ENCODE data around the gene ZBTB34.

Gene ZBTB34

DNA sequence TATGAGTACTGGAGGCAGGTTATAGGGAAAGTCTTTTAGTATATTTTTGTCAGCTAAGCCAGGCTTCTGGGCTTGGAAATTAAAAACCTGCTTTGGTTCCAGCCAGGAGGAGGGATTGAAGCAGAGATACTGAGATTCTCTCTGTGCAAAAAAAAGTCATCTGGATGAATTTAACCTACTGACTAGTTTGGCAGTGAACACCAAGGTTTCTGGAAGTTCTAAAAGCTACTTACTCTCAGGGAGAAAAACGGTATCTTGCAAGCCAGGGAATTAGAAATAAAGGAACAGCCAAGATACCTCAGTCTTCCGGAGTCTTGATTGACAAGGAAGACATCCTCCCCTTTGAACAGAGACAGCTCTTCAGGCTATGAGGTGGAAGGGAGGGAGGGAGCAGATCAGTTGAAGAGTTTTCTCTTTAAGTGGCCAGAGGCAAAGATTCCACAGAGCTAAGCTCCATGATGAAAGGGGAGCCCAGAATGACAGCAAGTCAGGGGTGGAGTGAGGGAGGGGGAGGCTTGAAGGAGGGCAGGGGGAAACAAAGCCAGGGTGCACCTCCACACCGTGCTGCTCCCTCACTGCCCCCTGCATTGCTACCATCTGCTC is 8.3 kb upstream of the ZBTB34 start:
- DNase-seq (ENCODE audit: low spot score), result no peak
- TF ChIP-seq, protein P1, sequence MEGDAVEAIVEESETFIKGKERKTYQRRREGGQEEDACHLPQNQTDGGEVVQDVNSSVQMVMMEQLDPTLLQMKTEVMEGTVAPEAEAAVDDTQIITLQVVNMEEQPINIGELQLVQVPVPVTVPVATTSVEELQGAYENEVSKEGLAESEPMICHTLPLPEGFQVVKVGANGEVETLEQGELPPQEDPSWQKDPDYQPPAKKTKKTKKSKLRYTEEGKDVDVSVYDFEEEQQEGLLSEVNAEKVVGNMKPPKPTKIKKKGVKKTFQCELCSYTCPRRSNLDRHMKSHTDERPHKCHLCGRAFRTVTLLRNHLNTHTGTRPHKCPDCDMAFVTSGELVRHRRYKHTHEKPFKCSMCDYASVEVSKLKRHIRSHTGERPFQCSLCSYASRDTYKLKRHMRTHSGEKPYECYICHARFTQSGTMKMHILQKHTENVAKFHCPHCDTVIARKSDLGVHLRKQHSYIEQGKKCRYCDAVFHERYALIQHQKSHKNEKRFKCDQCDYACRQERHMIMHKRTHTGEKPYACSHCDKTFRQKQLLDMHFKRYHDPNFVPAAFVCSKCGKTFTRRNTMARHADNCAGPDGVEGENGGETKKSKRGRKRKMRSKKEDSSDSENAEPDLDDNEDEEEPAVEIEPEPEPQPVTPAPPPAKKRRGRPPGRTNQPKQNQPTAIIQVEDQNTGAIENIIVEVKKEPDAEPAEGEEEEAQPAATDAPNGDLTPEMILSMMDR (IDR thresholded peaks at IDR 0.05; ENCODE audit: extremely low read depth, insufficient read depth, missing control alignments), result no peak
- in situ Hi-C loops (cut with MboI; ENCODE audit: low pct_unique_long_range_greater_than_20kb, low sequenced_read_pairs, unreplicated experiment), result no loop called here

DNA sequence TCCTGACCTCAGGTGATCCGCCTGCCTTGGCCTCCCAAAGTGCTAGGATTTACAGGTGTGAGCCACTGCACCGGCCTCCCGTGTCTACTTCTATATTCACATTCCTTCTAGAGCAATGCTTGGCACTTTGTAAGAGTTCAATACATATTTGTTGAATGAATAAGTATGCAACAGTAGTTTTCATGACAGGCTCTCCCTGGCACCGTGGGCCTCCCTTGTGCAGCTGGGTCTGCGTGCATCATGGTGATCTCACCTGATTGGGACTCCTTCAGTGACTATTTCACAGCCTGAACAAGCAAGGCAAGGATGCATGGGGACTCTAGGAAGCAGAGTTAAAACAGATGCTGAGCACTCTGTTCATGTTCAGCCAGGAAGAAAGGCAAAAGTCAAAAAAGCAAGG is 6.8 kb upstream of the ZBTB34 start:
- in situ Hi-C loops (cut with MboI; ENCODE audit: low pct_unique_long_range_greater_than_20kb, low sequenced_read_pairs, unreplicated experiment), result no loop called here
- no peak for DNase-seq (ENCODE audit: low spot score)
- TF ChIP-seq, protein P1 (IDR thresholded peaks at IDR 0.05; ENCODE audit: extremely low read depth, insufficient read depth, missing control alignments), result no peak

DNA sequence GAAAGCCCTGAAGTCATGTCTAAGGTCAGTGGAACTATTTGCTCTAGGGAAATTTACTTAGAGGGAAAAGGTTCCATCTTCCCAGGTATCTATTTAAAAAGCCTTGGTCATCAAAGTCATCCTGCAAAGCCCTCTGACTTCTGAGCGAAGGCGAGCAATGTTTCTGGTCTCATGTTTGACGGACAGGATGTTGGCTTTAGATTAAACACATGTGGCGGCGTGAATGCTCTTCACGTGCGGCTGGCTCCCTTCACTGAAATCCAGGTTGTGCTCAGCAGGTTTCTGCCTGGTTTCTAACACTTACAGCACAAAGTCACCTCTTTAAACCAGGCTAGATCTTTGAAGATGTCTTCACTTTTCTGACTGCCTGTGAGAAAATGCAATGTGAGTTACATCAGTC is 5.7 kb upstream of the ZBTB34 start:
- TF ChIP-seq, protein P1 (IDR thresholded peaks at IDR 0.05; ENCODE audit: extremely low read depth, insufficient read depth, missing control alignments), result no peak
- in situ Hi-C loops (cut with MboI; ENCODE audit: low pct_unique_long_range_greater_than_20kb, low sequenced_read_pairs, unreplicated experiment), result no loop called here
- no peak for DNase-seq (ENCODE audit: low spot score)

DNA sequence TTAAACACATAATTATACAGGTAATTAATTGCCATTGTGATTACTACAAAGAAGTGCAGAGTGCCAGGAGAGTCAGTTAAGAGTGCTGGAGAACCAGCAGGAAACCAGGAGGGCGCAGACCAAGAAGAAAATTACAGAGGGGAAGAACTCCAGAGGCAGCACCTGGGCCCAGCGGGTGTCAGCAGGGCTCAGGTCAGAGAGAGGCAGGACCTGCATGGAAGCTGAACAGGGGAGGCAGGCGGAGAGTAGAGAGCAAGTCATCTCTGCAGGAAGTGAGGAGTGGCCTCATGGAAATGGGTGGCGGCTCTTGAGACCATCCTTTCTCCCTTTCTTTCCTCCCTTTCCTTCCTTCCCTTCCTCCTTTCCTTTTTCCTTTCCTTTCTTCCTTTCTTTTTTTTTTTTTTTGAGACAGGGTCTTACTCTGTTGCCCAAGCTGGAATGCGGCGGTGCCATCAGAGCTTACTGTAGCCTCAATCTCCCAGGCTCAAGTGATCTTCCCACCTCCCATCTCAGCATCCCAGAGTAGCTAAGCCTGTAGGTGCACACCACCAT is 4.0 kb upstream of the ZBTB34 start:
- no peak for DNase-seq (ENCODE audit: low spot score)
- TF ChIP-seq, protein P1 (IDR thresholded peaks at IDR 0.05; ENCODE audit: extremely low read depth, insufficient read depth, missing control alignments), result no peak
- in situ Hi-C loops (cut with MboI; ENCODE audit: low pct_unique_long_range_greater_than_20kb, low sequenced_read_pairs, unreplicated experiment), result no loop called here

DNA sequence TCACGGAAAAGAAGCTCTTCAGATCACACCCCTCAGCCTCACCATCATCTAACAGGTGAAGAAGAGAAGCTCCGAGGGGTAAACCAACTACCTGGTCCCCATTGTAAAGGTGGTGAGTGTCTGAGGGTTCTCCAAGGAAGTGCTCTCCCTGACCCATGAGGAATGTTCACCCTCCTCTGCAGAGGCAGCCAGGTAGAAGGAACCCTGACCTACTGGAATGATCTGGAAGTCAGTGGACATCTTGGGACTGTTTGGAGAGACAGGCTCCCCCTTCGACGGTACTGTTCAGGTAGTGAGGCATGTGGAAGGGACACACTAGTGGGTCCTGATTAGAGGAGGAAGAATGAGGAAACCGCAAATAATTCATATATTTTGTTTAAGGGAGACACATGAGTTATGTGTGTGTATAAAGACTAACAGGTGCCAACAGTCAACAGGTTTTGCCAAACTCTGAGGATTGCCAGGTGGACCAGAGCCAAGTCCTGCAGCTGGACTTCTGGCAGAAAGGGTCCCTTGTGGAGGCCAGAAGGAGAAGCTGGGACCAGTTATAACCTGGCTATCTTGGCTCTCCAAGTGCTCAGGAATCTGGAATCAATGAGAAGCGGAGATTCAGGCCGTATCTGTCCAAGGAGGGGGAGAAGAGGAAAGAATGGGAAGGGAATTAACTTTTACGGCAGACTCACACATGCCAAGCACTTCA is 3.0 kb upstream of the ZBTB34 start:
- in situ Hi-C loops (cut with MboI; ENCODE audit: low pct_unique_long_range_greater_than_20kb, low sequenced_read_pairs, unreplicated experiment), result no loop called here
- TF ChIP-seq, protein P1 (IDR thresholded peaks at IDR 0.05; ENCODE audit: extremely low read depth, insufficient read depth, missing control alignments), result no peak
- no peak for DNase-seq (ENCODE audit: low spot score)

DNA sequence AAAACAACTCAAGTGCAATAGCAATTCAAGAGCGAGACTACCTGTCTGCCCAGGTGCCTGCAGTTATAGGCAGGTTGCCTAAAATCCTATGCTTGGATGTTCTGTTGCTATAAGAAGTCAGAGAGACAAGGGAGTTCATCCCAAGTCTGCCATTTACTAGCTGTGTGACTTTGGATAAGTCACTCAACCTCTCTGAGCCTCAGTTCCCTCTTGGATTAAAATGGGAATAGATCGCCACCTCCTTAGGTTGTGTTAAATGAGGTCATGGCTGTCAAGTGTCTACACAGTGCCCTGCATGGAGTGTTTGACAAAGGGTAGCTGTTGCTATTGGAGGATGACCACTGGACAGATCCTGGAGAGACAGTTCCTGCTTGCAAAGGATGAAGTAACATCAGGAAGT is 1.3 kb upstream of the ZBTB34 start:
- TF ChIP-seq, protein P1 (IDR thresholded peaks at IDR 0.05; ENCODE audit: extremely low read depth, insufficient read depth, missing control alignments), result no peak
- in situ Hi-C loops (cut with MboI; ENCODE audit: low pct_unique_long_range_greater_than_20kb, low sequenced_read_pairs, unreplicated experiment), result no loop called here
- no peak for DNase-seq (ENCODE audit: low spot score)

Measured in GM13977 (cell line).